ENCODE measurements around the gene CPNE5.

DNA sequence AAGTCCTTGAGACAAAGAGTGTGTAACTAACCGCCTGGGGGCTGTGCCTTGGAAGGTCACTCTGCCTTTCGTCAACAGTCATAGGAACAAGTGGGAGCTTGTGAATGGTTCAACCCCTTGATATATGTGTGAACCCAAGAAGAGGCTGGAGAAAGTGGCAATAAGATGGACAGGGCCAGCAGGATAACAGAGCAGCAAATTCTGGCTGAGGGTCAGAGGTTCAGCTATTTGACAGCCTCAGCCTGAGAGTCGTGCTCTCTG lies 54.9 kb downstream of the CPNE5 start:
- no peak for TF ChIP-seq POLR2AphosphoS5 (IDR thresholded peaks at IDR 0.05; ENCODE audit: insufficient read depth in 1 of 2, low read depth in 1 of 2)
- TF ChIP-seq, protein P1, sequence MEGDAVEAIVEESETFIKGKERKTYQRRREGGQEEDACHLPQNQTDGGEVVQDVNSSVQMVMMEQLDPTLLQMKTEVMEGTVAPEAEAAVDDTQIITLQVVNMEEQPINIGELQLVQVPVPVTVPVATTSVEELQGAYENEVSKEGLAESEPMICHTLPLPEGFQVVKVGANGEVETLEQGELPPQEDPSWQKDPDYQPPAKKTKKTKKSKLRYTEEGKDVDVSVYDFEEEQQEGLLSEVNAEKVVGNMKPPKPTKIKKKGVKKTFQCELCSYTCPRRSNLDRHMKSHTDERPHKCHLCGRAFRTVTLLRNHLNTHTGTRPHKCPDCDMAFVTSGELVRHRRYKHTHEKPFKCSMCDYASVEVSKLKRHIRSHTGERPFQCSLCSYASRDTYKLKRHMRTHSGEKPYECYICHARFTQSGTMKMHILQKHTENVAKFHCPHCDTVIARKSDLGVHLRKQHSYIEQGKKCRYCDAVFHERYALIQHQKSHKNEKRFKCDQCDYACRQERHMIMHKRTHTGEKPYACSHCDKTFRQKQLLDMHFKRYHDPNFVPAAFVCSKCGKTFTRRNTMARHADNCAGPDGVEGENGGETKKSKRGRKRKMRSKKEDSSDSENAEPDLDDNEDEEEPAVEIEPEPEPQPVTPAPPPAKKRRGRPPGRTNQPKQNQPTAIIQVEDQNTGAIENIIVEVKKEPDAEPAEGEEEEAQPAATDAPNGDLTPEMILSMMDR (IDR thresholded peaks at IDR 0.05) = no peak

Measured in vagina (tissue), 2 donors.